ENCODE data around the gene SH3GLB2.
"Not testable (repeated sequence)": the region's sequence is repeated elsewhere in the genome, so short reads cannot be mapped to it uniquely, and the experiment has no call there.

Gene SH3GLB2

GRCh38 chr9:129013674-129014073 is 14.5 kb downstream of the SH3GLB2 start:
- DNase-seq, result no peak

- no peak for DNase-seq
Measured at GRCh38 chr9:129012893-129013448, 15.2 kb downstream of the SH3GLB2 start.

DNA sequence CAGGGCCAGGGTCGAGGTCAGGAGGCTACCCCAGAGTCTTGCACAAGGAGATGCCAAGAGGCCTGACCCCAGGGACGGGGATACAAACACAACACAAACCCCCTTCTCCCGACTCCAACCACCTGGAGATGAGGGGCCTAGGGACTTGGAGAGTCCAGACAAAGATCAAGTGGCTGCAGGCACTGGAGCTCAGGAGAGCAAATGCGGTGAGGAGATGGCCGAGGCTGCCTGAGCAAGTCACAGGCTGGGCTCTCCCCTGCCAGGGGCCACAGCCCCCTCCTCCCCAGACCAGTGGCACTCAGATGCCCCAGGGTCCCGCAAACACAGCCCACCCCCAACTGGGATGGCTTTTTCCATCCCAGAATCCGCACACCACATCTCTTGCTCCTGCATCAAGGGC is 15.8 kb downstream of the SH3GLB2 start:
- DNase-seq, result no peak

DNA sequence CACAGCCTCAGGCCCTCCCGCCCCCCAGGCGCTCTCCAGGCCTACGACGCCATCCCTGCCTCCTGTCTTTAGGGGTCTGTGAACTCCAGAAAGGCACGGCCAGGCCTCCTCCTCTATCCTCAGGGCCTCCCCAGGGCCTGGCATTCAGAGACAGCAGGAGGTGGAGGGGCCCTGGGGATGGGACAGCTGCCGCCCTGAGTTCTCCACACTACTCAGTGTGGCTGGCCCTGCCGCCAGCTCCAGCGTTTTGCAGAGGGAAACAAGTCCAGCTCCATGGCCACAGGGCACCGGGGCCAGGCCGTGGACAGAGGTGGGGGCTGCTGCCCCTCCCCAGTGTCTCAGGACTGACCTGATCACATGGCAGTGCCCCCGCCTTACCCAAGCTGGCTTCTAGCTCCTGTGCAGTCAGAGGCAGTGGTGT is 16.4 kb downstream of the SH3GLB2 start:
- no peak for DNase-seq

GRCh38 chr9:129011170-129011569 is 17.0 kb downstream of the SH3GLB2 start:
- DNase-seq, result no peak

GRCh38 chr9:129010267-129010975 is 17.7 kb downstream of the SH3GLB2 start:
- DNase-seq, result no peak

DNA sequence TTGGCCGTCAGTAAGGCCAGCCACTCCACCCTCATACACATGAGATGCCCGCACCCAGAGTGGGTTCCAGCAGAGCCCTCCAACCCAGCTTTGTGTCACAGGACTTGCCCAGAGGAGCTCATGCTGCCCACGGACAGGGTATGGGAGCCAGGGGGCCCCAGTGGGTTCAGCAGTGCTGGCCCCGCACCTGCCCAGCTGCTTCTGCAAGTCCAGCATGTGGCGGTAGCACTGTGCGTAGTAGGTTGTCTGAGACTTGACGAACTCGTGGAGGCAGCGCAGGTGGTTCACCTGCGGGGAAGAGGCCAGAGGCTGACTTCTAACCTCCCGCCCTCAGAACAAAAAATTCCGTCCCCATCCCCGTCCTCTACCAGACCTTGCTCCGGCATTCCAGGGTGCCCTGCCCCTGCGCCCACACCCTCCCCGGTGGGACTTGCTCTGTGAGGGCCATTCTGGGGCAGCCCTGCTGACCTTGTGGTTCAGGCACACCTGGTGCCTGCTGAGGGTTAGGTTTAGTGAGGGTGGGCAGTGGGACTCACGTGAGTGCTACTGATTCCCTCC is 18.5 kb downstream of the SH3GLB2 start:
- no peak for DNase-seq

GRCh38 chr9:129008986-129009583 is 19.0 kb downstream of the SH3GLB2 start:
- DNase-seq, result no peak

DNA sequence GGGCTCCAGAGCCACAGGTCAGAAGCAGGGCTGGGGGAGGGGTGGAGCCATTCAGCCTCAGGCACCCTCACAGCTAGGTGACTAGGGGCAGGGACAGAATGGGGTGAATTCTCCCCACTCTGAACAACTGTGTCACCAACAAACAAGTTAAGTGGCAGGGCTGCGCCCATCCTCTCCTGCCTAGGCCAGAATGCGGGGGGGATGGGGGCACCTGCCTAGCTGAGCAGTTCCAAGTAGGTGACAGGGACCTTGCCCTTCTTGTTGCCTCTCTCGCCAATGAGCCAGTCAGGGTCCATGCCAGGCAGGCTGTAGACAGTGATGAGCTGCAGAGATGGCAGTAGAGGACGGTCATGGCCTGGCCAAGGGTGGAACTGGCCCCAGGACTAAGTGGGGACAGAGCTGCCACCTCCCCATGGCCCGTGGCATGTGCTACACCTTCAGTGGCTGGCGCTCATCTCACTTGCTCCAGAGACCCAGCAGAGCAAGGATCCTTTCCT is 19.6 kb downstream of the SH3GLB2 start:
- no peak for DNase-seq

DNA sequence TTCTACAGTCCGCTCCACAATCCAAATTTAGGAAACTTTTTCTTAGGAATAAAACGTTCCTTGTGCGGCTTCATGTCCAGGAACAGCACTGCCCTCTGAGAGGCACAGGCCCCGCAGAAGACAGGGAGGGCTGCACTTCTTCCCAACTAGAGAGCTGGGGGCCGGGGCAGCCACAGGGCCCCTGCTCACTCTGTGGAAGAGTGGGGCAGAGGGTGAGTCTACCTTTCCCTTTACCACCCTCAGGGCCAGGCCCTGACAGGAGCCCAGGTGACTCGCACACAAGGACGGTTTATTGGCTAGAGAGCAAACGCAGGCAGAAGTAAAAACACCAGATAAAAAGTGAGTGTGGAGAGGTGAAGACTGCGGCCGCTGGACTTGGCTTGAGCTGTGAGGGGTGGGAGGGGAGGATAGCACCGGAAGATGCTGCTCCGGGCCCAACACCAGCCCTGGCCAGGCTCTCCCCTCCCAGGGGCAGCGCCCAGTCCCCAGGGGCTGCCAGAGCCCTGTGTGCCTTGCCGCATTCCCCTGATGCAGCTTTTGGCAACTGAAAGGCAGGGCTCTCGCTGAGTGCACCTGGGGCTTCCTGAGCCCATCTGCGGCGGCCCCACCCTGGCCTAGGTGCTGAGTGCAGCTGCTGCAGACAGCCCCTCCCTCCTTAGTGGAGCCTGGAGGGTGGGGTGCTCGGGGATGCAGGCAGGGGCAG is 20.2 kb downstream of the SH3GLB2 start:
- DNase-seq, result no peak

DNA sequence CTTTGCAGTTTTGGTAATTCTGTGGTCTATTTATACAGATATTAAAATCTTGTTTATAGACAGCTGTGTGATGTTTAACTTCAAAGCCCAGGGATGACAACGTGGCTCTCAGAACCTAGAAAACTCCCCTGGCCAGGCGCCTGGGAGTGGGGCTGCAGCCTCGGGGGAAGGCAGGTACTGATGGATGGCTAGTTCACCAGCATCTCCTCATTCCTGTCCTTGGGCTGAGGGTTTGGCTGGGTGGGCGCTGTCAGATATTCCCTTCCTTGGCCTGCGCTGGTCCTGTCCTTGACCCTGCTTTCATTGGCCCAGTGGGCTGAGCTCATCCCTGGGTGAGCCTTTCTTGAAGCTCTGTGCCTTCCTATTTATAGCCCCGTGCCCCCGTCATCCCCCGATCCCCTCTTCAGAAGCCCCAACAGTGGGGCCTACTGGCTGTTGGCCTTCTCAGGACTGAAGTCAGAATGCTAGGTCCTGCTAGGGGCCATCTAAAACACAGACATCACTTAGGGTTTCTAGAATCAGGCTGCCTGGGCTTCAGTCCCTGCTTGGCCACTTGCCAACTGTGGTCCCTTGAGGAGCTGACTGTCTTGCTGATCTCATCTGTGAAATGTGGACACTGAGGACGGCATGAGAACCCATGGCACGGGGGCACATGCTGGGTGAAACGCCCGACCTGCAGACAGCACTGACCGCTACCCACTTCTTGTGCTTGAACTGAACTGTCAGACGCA is 20.9 kb downstream of the SH3GLB2 start:
- DNase-seq, result no peak

DNA sequence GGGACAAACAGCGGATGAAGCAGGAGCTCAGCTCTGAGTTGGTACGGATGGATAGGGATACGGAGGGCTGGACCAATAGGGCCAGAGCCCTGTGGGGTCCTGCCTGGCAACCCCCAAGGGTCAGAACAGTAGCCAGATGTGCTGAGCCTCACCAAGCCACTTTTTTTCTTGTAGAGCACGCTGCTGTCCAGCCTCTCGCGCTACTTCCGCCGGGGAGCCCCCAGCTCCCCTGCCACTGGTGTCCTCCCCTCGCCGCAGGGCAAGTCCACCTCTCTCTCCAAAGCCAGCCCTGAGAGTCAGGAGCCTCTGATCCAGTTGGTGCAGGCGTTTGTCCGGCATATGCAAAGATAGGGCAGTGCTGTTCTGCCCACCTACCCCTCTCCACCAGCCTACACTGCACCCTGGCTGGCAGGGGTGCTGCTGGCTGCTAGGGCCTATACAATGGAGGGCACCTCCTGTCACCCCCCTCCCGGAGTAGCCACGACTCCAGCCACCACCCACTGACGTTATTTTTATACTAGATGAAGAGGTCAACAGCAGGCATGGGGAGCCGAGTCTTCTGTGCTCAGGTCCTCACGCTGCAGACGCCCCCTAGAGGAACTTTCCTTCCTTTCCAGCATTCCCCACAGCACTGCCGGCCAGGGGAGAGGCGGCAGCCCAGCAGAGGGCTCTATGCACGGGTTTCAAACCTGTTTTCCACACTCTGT is 21.6 kb downstream of the SH3GLB2 start:
- peak; percentile 41 to 83 for DNase-seq

DNA sequence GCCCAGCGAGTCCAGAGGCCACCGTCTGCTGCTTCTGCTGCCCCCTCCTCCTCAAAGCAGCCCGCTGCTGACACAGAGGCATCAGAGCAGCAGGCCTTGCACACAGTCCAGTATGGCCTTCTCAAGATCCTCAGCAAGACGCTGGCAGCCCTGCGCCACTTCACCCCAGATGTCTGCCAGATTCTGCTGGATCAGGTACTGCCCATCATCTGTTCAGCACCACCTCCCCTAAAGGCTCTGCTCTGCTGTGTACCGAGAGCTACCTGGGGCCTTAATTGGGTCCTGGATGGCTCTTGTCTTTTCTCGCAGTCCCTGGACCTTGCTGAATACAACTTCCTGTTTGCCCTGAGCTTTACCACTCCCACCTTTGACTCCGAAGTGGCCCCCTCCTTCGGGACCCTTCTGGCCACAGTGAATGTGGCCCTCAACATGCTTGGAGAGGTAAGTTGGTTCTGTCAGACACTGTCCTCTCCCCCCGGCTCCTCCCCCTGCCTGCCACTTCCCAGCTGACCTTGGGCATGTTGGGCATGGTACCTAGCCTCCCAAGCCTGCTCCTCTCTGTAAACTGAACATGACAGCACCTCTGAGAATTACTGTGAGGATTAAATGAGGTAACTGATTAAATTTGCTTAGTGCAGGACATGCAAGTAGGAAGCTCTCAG is 22.7 kb downstream of the SH3GLB2 start:
- no peak for DNase-seq

- DNase-seq, result not testable (repeated sequence)
Measured at GRCh38 chr9:129004173-129004572, 24.0 kb downstream of the SH3GLB2 start.

DNA sequence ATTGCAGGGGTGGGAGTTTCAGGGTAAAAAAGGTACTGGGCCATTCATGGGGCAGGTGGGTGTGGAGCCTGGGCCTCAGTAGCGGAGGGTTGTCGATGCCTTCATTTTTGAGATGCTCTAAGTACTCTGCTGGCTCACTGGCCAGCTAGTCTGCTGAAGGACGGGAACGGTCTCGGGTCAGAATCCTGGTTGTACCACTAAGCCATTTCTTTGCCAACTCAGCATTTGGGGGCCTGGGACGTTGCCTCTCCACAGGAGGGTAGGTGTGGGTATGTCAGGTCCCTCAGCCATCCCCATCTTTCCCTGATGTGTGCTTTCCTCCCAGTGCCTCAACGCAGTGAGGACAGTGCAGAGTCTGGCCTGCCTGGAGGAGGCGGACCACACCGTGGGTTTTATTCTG is 25.1 kb downstream of the SH3GLB2 start:
- DNase-seq, result no peak

GRCh38 chr9:129001504-129002325 is 26.4 kb downstream of the SH3GLB2 start:
- no peak for DNase-seq

DNA sequence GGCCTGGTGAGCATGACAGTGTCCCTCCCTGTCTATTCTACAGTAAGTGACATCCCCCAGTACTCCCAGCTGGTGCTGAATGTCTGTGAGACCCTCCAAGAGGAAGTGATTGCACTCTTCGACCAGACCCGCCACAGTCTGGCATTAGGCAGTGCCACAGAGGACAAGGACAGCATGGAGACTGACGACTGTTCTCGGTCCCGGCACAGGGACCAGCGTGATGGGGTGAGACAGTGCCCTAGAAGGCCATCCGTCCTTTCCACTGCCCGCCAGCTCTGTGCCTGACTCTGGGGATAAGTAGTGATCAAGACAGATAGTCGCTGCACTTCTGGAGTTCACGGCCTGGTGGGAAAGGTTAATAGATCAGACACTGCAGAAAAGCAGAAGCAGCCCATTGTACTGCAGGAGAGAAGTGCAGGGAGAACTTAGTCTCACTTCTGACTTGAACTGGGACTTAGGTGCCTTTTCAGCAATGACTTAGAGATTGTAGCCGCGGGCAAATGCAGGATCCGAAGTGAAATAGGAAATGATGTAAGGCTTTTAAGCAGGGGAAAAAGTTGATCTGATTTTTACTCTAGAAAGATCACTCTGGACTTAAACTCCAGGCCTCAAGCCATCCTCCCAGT is 28.4 kb downstream of the SH3GLB2 start:
- no peak for DNase-seq

GRCh38 chr9:128998462-128998861 is 29.7 kb downstream of the SH3GLB2 start:
- DNase-seq, result no peak

DNA sequence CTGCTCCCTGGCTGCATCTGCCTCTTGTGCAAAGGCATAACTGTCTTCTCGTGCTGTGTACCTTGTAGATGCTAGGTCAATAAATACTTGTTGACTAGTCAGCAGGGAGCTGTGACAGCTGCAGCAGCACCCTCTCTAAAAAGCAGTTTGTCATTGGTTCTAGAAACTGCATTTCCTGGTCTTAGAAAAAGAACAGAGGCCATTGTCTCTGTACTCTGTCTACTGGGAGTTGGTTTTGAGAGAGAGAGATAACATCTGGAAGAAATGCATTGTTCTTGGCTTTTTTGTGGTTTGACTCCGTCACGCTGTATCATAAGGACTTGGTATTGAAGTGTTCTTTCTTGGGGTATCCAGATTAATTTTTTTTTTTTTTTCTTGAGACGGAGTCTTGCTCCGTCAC is 32.3 kb downstream of the SH3GLB2 start:
- DNase-seq, result no peak

DNA sequence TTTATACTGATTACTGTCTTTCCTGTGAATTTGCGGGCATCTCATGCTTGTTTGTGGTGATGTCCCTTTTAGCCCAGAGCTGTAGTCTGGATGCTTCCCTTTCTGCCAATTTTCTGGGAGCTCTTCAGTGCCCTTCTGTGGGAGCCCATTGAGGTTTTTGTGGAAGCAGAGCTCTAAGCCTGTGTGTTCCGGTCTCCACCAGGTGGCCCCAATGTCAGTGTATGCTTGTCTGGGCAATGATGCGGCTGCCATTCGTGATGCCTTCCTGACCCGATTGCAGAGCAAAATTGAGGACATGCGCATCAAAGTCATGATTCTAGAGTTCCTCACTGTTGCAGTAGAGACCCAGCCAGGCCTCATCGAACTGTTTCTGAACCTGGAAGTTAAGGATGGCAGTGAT is 35.1 kb downstream of the SH3GLB2 start:
- DNase-seq, result peak in 1 of 2 experiments; percentile 19
